HG03095 (cell line): ENCODE results near the gene HJV.
A peak's percentile ranks its signal among the peaks of the same experiment; 100 is the strongest.

Experiments used
- ATAC-seq: cut with Tn5 transposase; IDR thresholded peaks from one replicate; pipeline ENCODE4 v1.9.1; 2021; ENCODE audit warnings: moderate library complexity; ENCODE audit not compliant: unreplicated experiment

Gene HJV

DNA sequence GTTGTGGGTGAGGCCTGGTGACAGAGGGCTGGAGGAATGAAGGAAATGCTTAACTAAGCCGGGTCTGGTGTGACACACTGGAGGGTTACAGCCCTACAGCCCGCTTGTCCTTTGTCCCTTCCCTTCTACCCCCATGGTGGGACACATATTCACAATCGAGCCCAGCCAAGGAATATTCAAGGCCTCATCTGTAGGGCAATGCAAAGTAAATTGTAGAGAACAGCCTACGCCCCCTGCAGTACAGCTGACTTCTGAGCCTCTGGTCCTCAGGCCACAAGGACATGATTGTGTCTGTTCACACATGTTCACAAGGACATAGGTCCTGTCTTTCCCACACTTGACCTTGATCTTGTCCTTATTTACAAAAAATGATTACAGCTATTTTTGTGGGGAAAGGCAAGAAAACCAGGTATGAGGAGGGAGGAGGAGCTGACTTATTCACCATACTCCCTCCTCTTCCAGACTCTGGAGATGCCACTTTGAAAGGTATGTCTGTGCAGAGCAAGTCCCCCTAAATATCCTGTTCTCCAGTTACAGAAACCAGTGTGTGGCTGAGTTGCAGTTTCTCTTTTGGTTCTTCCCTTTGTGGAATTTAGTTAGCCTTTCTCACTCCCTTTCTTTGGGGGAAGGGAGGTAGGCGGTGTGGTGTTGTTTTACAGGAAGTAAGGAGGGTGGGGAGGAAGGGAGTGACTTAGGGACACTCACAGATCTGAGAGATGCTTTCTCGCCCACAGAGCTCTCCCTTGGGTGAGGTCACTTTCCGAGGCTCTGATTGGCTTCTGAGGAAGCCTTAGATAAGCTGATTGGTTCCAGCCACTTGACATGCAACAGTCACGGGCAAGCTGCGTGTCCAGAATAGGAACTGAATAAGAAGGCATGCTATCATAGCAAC is 42.4 kb downstream of the HJV start:
- peak; percentile 79 for ATAC-seq

DNA sequence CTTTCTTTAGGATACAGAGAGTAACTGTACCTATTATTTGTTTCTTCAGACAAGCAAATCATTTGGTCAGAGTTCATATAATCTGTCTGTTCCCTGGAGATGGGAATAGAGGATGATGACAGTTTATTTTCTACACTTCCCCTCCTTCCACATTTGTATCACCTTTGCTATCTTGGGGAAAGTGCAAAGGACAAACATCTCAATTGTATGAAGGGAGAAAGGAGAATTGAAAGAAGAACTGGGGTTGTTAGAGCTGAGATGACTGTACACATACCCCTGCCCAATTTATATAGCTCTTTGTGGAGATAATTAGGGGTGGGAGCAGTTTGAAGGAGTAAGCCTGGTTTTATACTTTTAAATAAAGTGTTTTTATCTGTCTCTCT is 43.1 kb downstream of the HJV start:
- ATAC-seq = no peak

DNA sequence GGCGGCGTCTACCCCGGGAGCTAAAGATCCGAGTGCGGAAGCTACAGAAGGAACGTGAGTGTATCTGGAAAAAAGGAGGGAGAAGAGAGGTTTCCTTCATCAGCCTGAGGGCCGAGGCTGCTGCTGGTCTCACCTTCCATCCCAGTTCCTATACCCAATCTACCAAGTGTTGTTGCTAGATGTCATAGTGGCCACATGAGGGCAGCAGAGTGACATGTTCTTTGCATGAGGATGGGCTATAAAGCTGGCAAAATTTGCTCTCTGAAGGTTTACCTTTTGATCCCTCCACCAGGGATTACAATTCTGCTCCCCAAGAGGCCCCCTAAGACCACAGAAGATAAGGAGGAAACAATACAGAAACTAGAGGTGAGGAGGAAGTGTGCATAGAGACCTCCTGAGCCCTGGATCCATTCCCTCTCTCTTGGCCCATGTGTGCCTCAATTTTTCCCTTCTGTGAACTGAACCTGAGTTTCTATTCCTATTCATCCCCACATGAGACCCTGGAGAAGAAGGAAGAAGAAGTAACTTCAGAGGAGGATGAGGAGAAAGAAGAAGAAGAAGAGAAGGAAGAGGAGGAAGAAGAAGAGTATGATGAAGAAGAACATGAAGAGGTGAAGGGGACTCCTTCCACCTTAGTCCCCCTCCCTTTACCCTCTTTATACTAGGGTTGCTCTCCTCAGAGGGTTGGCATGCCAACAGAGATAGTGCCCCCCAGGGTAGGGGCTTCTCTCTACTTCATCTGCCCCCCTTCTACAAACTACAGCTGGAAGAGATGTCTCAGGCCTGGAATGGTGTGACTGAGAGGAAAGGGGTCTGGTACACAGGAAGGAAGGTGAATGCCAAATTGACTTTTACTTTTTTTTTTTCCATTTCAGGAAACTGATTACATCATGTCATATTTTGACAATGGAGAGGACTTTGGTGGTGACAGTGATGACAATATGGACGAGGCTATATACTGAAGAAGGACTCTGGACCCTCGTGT is 43.8 kb downstream of the HJV start:
- ATAC-seq = no peak

DNA sequence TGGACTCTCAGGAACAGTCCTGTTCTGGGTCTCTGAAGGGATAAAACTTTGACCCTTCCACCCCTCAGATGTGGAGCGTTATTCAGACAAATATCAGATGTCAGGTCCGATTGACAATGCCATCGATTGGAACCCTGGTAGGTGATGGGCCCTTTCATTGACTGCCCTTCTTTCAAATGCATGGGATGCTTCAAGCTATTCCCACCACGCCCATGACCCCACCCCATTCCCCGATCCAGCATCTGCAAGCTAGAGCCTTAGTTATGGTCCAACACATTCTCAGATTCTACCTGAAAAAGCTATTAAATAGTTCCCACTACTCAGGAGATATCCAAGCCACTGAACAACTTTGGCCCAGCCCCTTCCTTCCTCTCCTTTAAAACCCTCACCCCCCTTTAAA is 44.5 kb downstream of the HJV start:
- no peak for ATAC-seq

DNA sequence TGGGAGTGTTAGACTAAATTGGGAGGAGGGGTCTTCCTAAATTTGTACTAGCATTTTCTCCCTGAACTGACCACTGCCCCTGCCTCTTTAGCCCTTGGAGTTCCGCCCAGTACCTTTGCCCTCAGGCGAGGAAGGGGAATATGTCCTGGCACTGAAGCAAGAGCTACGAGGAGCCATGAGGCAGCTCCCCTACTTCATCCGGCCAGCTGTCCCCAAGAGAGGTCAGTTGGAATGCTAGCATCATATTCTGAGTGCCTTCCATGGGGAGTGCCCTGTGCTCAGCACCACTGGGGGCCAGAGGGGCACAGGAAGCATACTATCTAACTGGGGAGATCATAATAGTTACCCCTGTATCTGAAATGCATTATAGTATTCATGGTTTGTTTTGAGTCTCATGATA is 46.3 kb downstream of the HJV start:
- ATAC-seq = no peak

DNA sequence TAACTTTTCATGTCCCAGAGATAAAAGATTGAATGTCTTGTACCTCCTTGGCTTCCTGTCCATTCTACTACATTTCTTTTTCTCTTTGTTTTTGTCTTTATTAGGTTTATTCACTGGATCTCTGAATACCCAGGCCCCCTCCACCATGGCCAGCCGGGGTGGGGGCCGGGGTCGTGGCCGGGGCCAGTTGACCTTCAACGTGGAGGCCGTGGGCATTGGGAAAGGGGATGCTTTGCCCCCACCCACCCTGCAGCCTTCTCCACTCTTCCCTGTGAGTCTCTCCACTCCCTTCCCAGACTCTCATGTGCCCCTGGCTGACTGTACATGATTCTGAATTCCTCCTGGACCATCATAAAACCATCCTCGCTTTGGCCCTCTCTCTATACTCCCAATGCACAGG is 46.8 kb downstream of the HJV start:
- no peak for ATAC-seq

DNA sequence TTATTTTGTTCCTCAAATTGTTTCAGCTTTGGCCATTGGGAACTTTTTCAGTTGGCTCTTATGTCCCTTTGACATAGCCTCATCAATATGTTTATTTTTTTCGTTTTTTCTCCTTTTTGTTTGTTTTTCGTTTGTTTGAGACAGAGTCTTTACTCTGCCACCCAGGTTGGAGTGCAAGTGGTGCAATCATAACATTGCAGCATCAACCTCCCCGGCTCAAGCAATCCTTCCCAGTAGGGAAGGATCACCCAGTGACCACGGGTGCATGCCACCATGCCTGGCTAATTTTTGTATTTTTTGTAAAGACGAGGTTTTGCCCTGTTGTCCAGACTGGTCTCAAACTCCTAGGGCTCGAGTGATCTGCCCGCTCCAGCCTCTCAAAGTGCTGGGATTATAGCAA is 49.0 kb downstream of the HJV start:
- no peak for ATAC-seq
